Amniotic epithelial cell (primary cell): Measurements from ENCODE around the gene KRTAP4-7.
"Not testable (repeated sequence)": the region's sequence is repeated elsewhere in the genome, so short reads cannot be mapped to it uniquely, and the experiment has no call there.

ENCODE experiments used
- DNase-seq: peaks from one replicate; pipeline ENCODE4 v3.0.0-alpha.2; 2010; ENCODE audit warnings: low read depth

Gene KRTAP4-7

DNA sequence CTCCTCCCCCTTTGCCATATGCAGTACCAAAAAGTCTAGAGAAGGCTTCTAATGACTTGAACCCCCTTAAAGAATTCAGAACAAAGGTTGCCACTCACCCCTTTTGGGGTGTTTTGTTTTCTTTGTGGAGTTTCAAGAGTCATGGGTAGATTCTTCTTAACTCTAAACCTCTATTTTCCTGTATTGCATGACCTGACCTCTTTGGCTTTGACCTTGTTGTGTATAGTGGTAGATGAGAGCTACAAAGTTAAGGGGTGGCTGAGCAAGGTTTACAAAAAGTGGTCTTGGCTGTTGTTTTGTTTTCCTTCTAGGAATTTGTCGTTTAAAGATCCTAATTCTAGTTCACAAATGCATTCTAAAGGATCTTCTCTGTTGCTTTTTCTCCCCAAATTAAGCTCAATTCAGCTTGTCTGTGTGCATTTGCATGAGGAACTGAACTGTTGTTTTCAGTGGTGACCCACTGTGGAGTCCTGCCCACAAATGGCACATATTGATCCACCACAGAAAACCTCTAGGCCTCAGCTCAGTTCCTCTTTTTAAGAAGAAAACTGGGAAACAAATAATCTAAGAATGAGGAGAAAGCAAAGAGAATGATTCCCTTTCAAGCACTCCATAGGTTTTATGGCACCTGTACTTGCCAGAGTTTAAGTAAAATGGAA is 24.9 kb downstream of the KRTAP4-7 start:
- DNase-seq, result not testable (repeated sequence)

DNA sequence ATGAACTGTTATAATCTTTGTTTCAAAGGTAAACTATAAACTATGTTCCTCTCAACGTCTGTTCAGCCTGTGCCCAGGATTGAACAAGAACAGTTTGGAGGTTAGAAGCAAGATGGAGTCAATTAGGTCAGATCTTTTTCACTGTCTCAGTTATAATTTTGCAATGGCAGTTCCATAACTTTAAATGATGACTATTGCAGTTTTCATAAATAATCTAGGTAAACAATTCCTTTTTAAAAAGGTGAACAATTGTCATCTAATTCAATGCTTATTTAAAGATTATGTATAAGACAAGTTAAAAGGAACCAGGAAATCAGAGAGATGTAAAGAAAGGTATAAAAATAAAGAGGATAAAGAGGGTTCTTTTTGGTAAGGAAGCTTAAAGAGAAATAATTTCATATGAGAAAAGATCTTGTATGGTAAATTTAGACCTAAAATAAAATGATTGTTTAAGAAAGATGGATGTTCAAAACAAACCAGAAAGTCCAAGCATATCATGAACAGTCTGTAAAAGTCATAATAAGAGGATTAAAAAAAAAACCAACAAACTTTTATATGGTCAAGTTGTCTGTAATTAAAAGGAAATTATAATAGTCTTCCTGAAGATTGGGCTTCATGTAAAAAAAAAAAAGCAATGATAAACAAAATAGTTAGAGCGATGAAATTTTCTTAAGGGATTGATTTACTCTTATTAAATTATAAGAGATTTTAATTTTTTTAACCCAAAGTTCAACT is 27.4 kb downstream of the KRTAP4-7 start:
- no peak for DNase-seq

DNA sequence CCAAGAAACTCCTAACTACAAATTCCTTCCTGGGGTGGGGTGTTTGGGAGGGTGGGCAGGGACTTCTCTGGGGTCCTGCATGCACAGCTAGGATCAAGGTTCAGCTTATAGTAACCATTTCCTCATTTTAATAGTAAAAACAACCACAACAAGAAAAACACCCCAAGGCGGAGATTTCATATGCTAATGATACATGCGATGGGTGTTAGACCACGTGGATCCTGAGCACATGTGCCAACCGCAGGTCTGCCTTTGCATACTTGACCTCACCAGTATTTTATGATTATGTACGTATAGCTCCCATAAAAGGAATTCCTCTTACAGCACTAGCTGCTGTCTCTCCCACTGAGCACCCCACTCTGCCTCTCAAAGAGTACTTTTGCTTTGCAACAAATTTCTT is 32.3 kb downstream of the KRTAP4-7 start:
- no peak for DNase-seq

DNA sequence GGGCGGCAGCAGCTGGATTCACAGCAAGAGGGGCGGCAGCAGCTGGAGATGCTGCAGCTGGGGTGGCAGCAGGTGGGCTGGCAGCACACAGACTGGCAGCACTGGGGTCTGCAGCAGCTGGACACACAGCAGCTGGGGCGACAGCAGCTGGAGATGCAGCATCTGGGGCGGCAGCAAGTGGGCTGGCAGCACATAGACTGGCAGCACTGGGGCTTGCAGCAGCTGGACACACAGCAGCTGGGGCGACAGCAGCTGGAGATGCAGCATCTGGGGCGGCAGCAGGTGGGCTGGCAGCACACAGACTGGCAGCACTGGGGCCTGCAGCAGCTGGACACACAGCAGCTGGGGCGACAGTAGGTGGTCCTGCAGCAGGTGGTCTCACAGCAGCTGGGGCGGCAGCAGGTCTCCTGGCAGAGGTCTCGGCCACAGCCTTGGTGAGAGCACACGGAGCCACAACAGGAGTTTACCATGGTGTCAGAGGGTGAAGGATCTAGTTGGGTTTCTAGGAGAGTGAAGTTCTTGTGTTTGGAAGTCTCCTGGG is 34.0 kb downstream of the KRTAP4-7 start, which contains the start of gene KRTAP4-11:
KRTAP4-11 (minus strand) TSS at position 528 of the 541 bp plus-strand sequence; CDS start at position 470, 58 bp downstream.
- DNase-seq, result not testable (repeated sequence)

DNA sequence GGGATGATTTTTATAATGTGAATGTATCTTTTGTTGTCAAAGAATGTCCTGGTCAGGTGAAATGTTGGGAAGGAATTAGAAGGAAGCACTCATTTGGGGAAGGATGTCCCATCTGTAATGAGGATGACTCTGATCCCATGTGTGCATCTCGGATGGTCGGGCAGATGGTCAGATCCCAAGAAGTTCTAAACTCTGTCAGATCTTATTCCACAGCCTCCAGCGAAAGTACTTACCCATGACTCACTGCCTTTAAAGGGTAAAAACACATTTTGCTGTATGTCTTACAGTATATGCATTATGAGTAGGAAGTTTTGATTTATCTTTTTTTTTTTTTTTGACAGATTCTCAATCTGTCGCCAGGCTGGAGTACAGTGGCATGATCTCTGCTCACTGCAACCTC is 34.8 kb downstream of the KRTAP4-7 start:
- no peak for DNase-seq

DNA sequence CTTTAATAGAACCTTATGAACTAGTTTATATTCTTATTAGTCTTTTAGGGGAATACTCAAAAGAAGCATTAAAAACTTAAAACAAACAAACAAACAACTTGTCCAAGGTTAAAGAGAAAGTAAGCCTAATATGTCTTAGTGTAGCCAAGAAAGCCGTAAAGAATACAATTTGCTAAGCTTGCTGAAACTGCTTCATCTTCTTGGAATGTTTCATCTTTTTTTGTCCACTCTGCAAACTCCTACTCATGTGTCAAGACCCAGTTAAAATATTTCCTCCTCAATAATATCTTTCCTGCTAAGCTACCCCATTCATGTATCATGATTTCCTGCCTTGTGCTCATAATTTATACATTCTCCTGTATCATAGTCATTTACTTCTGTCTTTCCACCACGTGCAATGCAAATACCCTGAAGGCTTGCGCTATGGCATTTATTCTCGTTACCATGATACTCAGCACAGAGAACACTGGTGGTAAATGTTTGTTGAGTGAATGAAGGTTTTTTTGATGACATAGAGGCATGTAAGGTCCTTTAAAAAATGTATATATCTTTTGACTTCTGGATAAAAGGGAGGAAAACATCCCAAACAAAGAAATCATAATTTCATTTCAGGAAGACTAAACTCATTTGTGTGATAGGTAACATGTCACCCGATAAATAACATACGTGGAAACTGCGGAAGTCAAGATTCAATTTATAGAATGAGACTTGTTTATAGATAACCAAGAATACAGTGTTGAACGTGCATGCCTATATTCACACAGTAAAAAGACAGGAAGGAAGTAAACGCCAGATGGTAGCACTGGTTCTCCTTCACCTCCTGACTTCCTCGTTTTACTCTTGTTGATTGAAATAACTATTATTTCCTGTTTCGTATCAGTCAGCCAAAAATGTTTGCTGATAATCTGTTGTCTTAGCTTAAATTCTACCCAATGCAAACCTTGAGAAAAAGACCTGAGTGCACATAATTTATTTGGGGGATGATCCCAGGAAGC is 36.0 kb downstream of the KRTAP4-7 start:
- DNase-seq, result peak; percentile 25

DNA sequence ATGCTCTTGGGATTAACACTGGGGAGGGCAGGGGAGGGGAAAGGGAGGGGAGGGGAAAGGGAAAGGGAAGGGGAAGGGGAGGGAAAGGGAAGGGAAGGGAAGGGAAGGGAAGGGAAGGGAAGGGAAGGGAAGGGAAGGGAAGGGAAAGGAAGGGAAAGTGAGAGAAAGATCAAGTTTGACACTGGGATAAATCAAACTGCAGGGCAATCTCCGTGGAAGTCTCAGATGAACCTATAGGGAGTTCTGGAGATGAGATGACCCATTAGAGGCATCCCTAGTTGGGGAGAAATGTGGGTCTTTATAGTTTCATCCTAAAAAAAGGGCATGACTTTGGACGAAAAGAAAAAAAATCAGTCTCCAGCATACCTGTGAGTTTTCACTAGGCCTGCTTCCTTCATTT is 37.8 kb downstream of the KRTAP4-7 start:
- no peak for DNase-seq

DNA sequence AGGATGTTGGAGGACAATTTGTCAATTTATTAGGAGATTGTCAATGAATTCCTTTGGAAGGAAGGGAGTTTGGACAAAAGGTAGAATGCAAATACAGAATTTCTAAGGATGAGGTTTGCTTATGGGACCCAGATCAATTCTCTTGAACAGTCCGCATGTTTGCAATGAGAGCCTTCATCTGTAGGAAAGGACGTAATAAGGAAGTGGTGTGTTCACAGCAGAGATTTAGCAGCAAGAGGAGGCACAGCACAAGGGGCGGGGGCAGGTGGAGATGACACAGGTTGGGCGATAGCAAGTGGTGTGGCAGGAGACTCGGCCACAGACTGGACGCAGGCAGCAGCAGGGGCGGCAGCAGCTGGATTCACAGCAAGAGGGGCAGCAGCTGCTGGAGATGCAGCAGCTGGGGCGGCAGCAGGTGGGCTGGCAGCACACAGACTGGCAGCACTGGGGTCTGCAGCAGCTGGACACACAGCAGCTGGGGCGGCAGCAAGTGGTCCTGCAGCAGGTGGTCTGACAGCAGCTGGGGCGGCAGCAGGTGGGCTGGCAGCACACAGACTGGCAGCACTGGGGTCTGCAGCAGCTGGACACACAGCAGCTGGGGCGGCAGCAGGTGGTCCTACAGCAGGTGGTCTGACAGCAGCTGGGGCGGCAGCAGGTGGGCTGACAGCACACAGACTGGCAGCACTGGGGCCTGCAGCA is 39.5 kb downstream of the KRTAP4-7 start:
- not testable (repeated sequence) for DNase-seq

DNA sequence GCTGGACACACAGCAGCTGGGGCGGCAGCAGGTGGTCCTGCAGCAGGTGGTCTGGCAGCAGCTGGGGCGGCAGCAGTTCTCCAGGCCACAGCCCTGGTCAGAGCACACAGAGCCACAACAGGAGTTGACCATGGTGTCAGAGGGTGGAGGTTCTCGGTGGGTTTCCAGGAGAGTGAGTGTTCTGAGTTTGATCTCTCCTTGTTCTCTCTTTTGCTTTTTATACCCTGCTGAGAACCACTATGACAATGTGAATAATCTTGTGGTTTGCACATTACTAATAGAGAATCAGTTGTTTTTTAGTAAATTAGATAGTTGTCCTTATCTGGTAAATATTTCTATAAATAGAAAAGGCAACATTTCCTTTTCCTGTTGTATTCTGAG is 40.0 kb downstream of the KRTAP4-7 start, which contains the start of gene KRTAP4-12:
KRTAP4-12 (minus strand) TSS at position 192 of the 381 bp plus-strand sequence; CDS start at position 132, 60 bp downstream.
- not testable (repeated sequence) for DNase-seq

DNA sequence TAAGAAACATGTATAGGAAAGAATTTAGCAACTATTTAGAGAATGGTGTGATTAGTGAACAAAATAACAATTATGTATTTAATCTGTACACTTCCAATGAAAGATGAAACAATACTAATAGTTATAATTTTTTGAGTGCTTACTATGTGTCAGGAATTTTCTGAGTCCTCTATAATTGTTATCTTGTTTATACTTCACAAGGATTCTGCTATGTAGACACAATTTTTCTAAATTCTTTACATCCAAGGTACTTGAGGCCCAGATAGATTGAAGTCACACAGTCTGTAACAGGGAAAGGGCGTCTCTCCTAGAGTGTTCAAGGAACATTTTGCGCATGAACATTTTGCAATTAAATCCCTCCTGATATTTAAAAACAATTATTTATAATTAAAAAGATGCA is 41.1 kb downstream of the KRTAP4-7 start:
- DNase-seq, result no peak

DNA sequence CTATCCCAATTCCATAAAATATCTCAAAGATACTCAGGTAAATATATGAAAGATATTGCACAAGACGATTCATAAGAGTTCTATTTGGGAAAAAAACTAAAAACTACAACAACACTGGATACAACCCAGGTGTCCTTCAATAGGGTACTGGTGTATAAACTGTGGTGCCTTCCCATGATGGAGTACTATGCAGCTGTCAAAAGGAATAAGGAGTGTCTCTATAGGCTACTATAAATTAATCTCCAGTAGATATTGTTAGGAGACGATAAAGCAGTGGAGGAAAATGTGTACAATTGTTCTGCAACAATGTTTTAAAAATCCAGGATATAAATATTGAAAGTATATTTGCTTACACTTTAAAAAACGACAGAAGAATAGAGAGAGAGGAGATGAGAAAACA is 42.5 kb downstream of the KRTAP4-7 start:
- DNase-seq, result no peak

DNA sequence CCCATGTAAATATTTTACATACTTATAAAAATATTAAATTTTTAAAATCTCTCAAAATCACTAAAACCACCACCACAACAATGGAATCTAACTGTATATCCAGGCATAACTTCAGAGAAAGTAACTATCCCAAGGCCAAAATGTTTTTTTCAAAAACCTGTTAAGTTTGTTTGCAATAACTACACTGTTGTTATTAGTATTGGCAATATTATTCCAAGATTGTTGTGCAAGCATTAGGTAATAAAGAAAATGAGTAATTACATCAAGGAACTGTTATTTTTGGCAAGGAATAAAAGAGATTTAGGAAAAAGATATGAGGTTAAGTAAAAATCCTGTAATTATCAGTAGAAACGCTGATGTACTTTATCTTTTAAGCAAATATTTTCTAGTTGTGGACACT is 43.4 kb downstream of the KRTAP4-7 start:
- DNase-seq, result no peak

DNA sequence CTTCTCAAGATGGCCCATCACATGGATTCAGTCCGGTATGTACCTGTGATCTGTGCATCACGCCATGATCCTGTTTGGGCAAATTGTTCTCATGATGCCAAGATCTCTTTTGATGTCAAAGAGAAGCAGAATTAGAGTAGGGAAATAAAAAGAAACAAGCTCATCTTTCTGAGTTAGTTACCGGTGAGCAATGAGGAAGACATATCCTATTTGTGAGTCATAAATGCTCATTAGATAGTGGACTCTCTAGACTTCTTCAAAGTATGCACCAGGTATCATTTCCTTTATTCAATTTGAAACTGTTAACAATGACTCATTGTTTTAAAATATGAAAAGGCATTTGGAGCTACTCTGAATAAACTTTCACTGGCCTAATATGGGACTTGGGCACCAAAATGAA is 48.0 kb downstream of the KRTAP4-7 start:
- DNase-seq, result peak; percentile 32

DNA sequence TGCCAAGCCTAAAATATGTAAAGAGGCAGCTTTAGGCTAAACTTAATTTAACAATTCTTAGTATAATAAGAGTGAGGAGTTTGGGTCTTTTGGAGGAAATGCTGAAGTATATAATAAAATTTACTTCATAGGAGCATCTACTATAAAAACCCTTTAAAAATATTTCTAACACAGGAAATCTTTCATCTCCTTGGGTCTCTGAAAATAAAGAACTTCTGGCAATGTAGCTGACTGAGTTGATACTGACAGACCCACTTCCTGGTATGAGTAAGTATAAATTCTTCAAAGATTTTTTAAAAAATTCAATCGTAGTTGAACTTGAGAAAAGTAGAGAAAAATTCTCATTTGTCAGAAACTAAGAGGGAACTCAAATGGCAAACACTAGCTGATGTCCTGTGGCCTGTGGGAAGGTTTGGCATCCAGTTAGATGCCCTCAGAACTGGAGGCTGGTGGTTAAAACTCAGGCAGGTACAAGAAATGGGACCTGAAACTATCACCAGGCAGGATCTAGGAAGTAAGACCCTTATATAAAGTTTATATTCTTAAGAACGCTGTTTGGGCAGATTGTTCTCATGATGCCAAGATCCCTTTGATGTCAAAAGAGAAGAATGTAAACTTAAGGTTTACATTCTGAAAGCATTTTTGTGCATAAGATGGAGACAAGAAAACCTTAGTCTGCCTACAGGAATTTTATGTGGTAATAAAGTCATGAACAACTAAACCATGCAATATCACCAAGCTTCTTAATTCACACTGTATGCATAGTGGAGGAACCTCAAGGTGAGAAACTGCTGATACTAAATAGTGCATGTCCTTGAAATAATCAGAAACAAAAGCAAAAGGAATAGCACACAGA is 50.2 kb downstream of the KRTAP4-7 start:
- no peak for DNase-seq
